ENCODE data around the gene FAT1.

Gene FAT1

GRCh38 chr4:186749611-186750281 lies 26.1 kb upstream of the FAT1 start:
- no peak for DNase-seq (ENCODE audit: low read depth)

DNA sequence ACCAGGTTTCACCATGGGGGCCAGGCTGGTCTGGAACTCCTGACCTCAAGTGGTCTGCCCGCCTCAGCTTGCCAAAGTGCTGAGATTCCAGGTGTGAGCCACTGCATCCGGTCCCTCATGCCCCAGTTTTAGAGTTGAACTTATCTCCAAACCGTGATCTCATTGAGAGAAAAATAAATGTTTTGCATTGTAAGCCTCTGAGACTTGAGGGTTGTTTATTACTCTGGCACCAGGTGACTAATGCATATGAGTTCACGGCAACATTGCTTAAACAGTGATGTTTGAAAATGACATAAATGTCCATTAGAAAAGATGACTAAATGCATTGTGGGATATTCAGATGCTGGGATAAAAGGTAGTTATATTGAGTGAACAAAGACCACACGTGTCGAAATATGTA lies 22.9 kb upstream of the FAT1 start:
- DNase-seq (ENCODE audit: low read depth) = no peak

DNA sequence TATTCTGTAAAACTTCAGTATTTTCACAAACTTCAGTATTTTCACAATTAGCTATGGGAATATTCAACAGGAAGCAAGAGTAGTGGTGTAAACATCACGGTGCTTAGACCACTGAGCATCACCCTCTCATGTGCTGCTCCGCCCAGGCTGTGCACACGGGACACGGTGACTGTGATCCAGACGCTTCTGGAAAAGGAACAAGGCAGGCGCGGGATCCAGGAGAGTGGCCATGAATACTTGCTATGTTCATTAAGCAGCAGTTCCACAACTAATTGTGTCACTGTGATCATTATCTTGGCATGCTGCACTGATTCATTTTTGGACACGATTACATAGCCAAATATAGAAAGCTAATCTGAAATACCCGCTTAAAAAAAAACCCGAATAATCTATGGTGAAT lies 19.6 kb upstream of the FAT1 start:
- no peak for DNase-seq (ENCODE audit: low read depth)

GRCh38 chr4:186740822-186741221 lies 17.2 kb upstream of the FAT1 start:
- DNase-seq (ENCODE audit: low read depth) = no peak

GRCh38 chr4:186739802-186740434 lies 16.3 kb upstream of the FAT1 start:
- DNase-seq (ENCODE audit: low read depth) = no peak

DNA sequence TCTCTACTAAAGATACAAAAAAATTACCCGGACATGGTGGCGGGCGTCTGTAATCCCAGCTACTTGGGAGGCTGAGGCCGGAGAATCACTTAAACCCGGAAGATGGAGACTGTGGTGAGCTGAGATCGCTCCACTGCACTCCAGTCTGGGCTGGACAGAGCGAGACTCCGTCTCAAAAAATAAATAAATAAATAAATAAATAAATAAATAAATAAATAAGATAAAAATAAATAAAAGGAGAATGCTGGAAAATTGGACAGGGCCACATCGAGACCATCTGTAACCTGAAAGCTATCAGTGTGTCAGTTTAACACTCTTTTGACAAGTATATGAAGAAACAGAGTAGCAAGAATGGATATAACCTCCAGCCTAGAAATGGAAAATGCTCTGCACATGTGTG lies 15.7 kb upstream of the FAT1 start:
- no peak for DNase-seq (ENCODE audit: low read depth)

GRCh38 chr4:186738421-186738820 lies 14.8 kb upstream of the FAT1 start:
- DNase-seq (ENCODE audit: low read depth) = no peak

DNA sequence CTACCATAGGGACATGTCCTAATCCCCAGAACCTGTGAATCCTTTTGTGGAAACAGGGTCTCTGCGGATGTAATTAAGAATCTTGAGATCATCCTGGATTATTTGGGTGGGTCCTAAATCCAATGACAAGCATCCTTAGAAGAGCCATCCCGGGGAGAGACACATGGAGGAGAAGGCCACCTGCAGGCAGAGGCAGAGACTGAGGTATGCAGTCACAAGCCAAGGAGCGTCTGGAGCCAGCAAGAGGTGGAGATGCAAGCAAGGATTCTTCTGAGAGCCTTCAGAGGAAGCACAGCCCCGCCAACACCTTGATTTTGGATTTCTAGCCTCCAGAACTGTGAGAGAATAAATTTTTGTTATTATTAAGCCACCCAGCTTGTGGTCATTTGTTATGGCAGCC lies 13.8 kb upstream of the FAT1 start:
- DNase-seq (ENCODE audit: low read depth) = no peak

- DNase-seq (ENCODE audit: low read depth) = no peak
These were observed 12.8 kb upstream of the FAT1 start for GRCh38 chr4:186736466-186736865.

GRCh38 chr4:186734251-186734650 lies 10.6 kb upstream of the FAT1 start:
- DNase-seq (ENCODE audit: low read depth) = no peak

GRCh38 chr4:186733778-186734177 lies 10.1 kb upstream of the FAT1 start:
- no peak for DNase-seq (ENCODE audit: low read depth)

DNA sequence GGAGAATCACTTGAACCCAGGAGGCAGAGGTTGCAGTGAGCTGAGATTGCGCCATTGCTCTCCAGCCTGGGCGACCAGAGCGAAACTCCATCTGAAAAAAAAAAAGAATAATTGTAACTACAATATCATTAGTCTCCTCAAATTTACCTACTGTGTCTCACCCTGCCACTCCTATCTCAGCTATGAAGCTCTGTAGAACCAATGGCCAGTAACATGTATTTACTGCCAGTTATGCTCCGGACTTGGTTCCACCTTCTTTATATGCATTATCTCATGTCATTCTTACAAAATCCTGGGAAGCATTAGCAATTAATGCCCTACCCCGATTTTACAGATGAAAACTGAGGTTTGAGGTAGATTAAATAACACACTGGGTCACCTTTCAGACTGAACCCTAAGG lies 7.0 kb upstream of the FAT1 start:
- DNase-seq (ENCODE audit: low read depth) = no peak

- DNase-seq (ENCODE audit: low read depth) = no peak
These were observed 6.2 kb upstream of the FAT1 start for GRCh38 chr4:186729856-186730255.

GRCh38 chr4:186728631-186729271 lies 5.1 kb upstream of the FAT1 start:
- DNase-seq (ENCODE audit: low read depth) = no peak

DNA sequence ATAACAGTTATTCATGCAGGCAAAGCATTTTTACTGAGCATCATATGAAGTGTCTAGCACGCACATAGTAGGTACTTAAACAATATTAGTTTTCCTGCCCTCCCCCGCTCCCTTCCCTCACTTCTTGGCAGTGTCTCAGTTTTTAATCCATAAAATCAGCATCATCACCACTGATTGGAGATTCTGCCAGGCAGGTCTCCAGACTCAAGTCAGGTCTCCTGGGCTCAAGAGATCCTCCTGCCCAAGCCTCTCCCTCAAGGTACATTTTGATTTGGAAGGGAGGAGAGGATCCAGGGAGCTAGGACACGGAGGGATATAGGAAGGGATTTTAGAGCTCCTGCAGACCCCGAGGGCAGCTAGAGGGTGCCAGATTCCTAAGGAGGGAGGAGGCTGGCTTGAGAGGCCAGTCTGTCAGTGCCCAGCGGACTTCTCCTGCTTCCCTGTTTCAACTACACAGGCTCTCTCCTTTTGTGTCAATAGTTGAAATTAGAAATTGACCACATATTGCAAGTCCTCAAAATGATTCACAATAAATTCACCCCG lies 4.4 kb upstream of the FAT1 start:
- DNase-seq (ENCODE audit: low read depth) = no peak

DNA sequence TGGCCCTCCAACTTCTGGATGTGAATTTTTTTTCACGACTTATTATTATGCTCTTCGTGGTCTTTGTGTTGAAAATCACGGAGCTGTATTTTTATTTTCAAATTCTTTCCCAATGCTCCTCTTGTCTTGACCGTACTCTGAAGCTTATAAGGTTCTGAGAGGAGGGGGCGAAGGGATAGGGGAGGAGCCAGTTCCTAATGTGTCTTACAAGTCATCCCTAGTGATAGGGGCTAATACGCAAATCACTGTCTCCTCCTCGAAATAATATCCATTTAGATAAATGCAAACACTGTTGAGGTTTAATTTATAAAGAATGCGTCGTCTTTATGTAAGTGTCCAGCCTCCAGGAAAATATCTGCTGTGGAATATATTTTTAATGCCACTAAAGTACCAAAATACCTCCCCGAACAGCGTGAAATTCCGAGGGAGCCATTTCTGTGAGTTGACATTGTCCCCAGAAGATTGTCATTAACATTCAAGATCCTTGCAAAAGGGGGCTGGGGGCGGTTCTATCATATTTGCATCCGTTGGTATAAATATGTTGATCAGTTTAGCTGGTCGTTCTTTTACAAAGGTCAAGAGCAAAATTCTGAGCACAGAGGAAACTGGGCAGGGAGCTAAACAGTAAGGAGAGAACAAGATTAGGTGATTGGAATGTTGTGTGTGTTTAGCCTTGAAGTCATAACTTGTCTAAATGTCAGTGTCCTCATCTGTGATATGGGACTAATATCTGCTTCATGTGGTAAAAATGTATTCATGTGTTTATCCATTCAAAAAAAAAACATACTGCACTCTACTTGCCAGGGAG lies 3.7 kb upstream of the FAT1 start:
- no peak for DNase-seq (ENCODE audit: low read depth)

DNA sequence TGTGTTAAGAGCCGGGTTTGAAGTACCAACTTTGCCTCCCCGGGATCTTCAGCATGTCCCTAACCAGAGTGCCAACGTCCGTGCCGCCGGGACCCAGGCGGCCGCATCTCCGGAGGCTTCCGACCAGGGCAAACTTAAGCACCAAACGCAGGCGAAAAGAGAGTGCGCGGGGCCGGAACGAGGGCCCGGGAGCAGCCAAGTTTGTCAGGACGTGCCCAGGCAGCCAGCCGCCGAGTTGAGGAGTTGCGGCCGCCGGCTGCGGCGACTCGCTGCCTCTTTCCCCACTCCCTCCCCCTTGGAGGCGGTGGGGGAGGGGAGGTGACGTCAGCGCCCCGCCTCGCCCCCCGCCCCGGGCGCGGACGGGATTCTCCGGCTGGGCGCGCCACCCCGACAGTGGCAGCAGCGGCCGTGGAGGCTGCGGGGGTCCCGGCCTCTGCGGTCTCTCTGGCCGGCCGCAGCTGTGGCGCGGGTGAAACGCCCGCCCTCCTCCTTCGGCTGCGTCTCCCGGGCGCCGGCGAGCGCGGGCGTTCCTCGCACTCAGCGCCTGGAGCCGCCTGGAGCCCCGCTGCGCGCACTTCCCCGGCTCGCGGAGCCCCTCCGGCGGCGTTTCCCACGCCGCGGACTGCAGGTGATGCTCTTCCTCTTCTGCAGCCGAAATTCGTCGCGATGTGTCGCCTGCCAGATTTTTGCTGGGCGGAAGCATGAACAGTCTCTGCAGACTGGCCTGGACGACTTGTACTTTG lies 2.9 kb upstream of the FAT1 start:
- no peak for DNase-seq (ENCODE audit: low read depth)

DNA sequence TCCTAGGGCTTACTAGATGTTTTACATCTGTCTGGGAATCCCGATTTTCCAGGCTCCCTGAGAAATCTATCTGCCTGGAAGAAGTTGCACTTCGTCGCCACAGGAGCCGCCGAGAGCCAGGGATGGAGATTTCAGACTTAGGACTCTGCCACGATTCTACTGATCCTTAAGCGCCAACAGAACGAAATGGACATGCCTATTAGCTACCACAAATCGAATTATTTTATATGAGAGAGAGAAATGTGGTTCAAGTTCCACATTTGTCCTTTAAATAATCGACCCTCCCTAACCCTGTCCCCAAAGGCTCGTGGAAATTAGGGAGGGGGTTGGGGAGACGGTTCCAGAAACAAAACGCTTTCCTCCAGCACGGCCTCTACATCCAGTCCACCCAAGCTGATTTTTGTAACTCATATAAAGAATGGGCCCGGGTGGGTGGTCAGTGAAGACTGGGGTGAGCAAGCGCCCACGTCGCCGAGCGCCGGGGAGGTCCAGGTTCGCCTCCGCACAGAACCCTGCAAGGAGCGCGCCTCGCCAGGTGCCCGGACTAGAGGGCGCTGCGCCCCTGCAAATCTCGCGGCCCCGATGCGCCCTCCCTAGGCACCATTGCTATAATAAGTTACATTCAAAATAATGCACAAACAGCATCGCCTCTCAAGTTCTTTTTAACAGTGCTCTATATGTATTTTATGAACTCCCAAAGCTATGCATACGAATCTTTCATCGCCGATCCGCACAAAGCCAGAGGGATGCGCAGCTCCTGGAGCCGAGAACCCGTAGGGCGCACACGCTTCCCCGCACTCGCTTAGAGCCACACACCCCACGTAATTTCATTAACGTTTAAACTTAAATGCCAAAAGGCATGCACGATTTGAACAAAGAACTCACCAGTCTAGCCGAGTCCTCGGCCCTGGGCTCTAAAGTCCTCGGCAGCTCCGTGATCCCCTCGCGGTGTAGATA lies 2.1 kb upstream of the FAT1 start:
- no peak for DNase-seq (ENCODE audit: low read depth)

DNA sequence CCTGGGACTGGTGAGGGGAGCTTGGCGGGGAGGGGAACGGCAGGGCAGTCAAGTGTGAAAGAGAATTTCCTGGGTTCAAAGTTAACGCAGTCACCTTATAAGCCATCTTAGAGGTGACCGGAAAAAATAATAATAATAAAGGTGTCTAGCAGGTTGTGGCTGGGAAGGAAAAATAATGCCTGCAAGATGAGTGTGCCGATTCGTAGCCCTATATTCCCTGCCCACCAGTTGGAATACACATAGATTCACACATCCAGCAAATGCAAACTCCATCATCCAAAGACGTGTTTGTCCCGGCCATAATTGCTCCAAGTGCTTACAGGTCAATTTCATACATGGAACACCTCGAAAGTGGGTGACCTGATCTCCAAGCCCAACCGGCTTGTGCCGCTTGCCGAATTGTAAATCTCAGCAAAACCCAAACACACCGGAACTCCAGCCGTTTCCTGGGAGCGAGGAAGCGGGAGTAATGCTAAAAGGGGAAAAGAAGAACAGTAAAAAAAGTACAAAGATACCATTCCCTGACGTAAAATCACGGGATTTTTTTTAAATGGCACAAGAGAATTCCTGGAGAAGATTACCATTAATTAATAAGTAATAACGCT lies 1.3 kb upstream of the FAT1 start:
- DNase-seq (ENCODE audit: low read depth) = no peak
